ENCODE data around the gene USH2A.

The USH2A gene

GRCh38 chr1:216425577-216425976 is 2.3 kb upstream of the USH2A start:
- POLR2A ChIA-PET = no interaction called here
- Histone ChIP-seq H3K36me3 (ENCODE audit: control insufficient read depth in 2 of 2, insufficient read depth in 1 of 2, low read length in 2 of 2) (no peaks in the 10 kb centered on the region), H3K4me3 (ENCODE audit: low read depth, low read length) (no peak overlapping the region), H3K4me1 (ENCODE audit: control insufficient read depth, insufficient read depth, low read length) (no peaks in the 10 kb centered on the region), H3K9me3 (ENCODE audit: control insufficient read depth, insufficient read depth, low read depth, low read length) (no peaks in the 10 kb centered on the region), H3K27ac (ENCODE audit: extremely low read depth, low read depth, low read length) (no peak overlapping the region)
- TF ChIP-seq RBAK (tag by site-specific recombination; IDR thresholded peaks at IDR 0.05) = no peak
- no peak for TF ChIP-seq PBX3 (CRISPR knock-in tag; IDR thresholded peaks at IDR 0.05)
- no peak for TF ChIP-seq ZNF157 (tag by site-specific recombination; IDR thresholded peaks at IDR 0.05)
- no peak for TF ChIP-seq ZNF654 (tag by site-specific recombination; IDR thresholded peaks at IDR 0.05; ENCODE audit: low read depth)
- TF ChIP-seq ZNF585B (tag by site-specific recombination; IDR thresholded peaks at IDR 0.05) = no peak
- TF ChIP-seq ZNF19 (tag by site-specific recombination; IDR thresholded peaks at IDR 0.05; ENCODE audit: low read depth) = no peak
- no peak for TF ChIP-seq ZNF292 (tag by site-specific recombination; IDR thresholded peaks at IDR 0.05; ENCODE audit: borderline replicate concordance, low read depth)
- CTCF ChIA-PET = no interaction called here

GRCh38 chr1:216420746-216421145 is 2.5 kb downstream of the USH2A start:
- ChIA-PET CTCF (no interaction called here), POLR2A (no interaction called here)
- no peak overlapping the region for H3K4me3 ChIP-seq (ENCODE audit: low read depth, low read length)
- H3K4me1 ChIP-seq (ENCODE audit: control insufficient read depth, insufficient read depth, low read length) = no peaks in the 10 kb centered on the region
- no peaks in the 10 kb centered on the region for H3K36me3 ChIP-seq (ENCODE audit: control insufficient read depth in 2 of 2, insufficient read depth in 1 of 2, low read length in 2 of 2)
- no peak for TF ChIP-seq ZNF600 (tag by site-specific recombination; IDR thresholded peaks at IDR 0.05)
- TF ChIP-seq ZNF354C (tag by site-specific recombination; IDR thresholded peaks at IDR 0.05; ENCODE audit: borderline replicate concordance, low read depth) = no peak
- no peak for TF ChIP-seq ZNF398 (tag by site-specific recombination; IDR thresholded peaks at IDR 0.05)
- TF ChIP-seq ZBTB21 (tag by site-specific recombination; IDR thresholded peaks at IDR 0.05) = no peak
- TF ChIP-seq ZNF132 (tag by site-specific recombination; IDR thresholded peaks at IDR 0.05; ENCODE audit: borderline replicate concordance) = no peak
- TF ChIP-seq REST (tag by site-specific recombination; IDR thresholded peaks at IDR 0.05) = no peak
- TF ChIP-seq ZNF391 (tag by site-specific recombination; IDR thresholded peaks at IDR 0.05; ENCODE audit: borderline replicate concordance, low read depth) = no peak
- no peak for TF ChIP-seq ZNF623 (tag by site-specific recombination; IDR thresholded peaks at IDR 0.05)
- H3K27ac ChIP-seq (ENCODE audit: extremely low read depth, low read depth, low read length) = no peak overlapping the region
- H3K9me3 ChIP-seq (ENCODE audit: control insufficient read depth, insufficient read depth, low read depth, low read length) = no peaks in the 10 kb centered on the region

- no peak overlapping the region for H3K4me3 ChIP-seq (ENCODE audit: low read depth, low read length)
- H3K4me1 ChIP-seq (ENCODE audit: control insufficient read depth, insufficient read depth, low read length) = no peaks in the 10 kb centered on the region
- no peak for TF ChIP-seq ZNF704 (tag by site-specific recombination; IDR thresholded peaks at IDR 0.05)
- no peak for TF ChIP-seq ZNF140 (tag by site-specific recombination; IDR thresholded peaks at IDR 0.05)
- TF ChIP-seq HOXC10 (CRISPR knock-in tag; IDR thresholded peaks at IDR 0.05) = no peak
- TF ChIP-seq ZFHX2 (tag by site-specific recombination; conservative IDR thresholded peaks at IDR 0.05) = no peak
- no peak for TF ChIP-seq REPIN1 (tag by site-specific recombination; IDR thresholded peaks at IDR 0.05; ENCODE audit: low read depth)
- CTCF ChIA-PET = no interaction called here
- H3K36me3 ChIP-seq (ENCODE audit: control insufficient read depth in 2 of 2, insufficient read depth in 1 of 2, low read length in 2 of 2) = no peaks in the 10 kb centered on the region
- POLR2A ChIA-PET = no interaction called here
- no peak overlapping the region for H3K27ac ChIP-seq (ENCODE audit: extremely low read depth, low read depth, low read length)
- no peaks in the 10 kb centered on the region for H3K9me3 ChIP-seq (ENCODE audit: control insufficient read depth, insufficient read depth, low read depth, low read length)
Observed at GRCh38 chr1:216420263-216420662, 3.0 kb downstream of the USH2A start.

Data from HEK293 (cell line).